Erythroblast (primary cell): ENCODE measurements around the gene ATG7.

Source experiments
- GATA1 ChIP-seq: IDR thresholded peaks from 2 replicates; pipeline ENCODE4 v1.6.1; 2011; ENCODE audit warnings: low read depth, mild to moderate bottlenecking, control low read depth, low read length, moderate library complexity
- POLR2A ChIP-seq: IDR thresholded peaks from 2 replicates; pipeline ENCODE4 v1.6.1; 2011; ENCODE audit warnings: mild to moderate bottlenecking, low read length

DNA sequence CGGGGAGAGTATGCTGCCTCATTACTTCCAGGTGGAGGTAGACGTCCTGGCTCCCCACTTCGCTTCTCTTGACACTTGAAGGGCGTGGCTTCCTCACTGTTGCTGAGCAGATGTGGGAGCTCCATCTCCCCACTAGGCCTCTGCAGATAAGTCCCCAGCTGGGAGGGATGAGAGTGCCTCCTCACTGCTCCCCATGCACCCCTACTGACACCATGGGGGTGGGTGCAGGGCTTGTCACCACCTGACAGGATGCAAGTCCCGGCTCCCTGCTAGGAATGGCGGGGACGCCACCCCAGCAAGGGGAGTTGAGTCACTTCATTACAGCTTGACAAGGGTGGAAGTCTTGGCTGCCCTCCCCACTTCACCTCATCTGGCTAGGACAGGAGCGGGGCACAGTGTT, 36.8 kb upstream of the ATG7 start:
- no peak for TF ChIP-seq POLR2A
- no peak for TF ChIP-seq GATA1
